ENCODE results near the gene HSPA4L.

DNA sequence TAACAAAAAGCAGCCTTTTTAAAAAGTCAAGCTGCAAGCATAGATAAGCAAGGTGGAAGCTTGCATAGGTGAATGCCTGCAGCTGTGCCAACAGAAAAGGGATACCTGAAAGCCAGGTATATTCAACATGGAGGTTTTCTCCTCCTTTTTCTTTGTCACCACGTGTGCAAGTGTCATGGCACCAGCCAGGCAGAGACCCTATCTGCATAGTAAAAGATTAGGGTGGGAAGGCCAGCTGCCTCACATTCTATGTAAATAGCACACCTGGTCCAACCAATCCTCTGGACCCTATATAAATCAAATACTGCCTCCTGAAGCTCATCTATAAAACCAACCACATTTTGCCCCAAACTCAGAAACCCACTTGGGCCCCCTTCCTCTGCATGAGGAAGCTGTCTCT is 70.5 kb downstream of the HSPA4L start:
- TF ChIP-seq, protein P1, sequence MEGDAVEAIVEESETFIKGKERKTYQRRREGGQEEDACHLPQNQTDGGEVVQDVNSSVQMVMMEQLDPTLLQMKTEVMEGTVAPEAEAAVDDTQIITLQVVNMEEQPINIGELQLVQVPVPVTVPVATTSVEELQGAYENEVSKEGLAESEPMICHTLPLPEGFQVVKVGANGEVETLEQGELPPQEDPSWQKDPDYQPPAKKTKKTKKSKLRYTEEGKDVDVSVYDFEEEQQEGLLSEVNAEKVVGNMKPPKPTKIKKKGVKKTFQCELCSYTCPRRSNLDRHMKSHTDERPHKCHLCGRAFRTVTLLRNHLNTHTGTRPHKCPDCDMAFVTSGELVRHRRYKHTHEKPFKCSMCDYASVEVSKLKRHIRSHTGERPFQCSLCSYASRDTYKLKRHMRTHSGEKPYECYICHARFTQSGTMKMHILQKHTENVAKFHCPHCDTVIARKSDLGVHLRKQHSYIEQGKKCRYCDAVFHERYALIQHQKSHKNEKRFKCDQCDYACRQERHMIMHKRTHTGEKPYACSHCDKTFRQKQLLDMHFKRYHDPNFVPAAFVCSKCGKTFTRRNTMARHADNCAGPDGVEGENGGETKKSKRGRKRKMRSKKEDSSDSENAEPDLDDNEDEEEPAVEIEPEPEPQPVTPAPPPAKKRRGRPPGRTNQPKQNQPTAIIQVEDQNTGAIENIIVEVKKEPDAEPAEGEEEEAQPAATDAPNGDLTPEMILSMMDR (IDR thresholded peaks at IDR 0.05), result no peak
- TF ChIP-seq GABPB1 (CRISPR knock-in tag; IDR thresholded peaks at IDR 0.05), result no peak
- TF ChIP-seq, protein P2, sequence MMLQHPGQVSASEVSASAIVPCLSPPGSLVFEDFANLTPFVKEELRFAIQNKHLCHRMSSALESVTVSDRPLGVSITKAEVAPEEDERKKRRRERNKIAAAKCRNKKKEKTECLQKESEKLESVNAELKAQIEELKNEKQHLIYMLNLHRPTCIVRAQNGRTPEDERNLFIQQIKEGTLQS (CRISPR knock-in tag; conservative IDR thresholded peaks at IDR 0.05), result no peak
- TF ChIP-seq ZNF232 (CRISPR knock-in tag; IDR thresholded peaks at IDR 0.05), result no peak
- TF ChIP-seq CREB1 (CRISPR knock-in tag; IDR thresholded peaks at IDR 0.05), result no peak
- TF ChIP-seq, protein P3, sequence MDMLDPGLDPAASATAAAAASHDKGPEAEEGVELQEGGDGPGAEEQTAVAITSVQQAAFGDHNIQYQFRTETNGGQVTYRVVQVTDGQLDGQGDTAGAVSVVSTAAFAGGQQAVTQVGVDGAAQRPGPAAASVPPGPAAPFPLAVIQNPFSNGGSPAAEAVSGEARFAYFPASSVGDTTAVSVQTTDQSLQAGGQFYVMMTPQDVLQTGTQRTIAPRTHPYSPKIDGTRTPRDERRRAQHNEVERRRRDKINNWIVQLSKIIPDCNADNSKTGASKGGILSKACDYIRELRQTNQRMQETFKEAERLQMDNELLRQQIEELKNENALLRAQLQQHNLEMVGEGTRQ (CRISPR knock-in tag; IDR thresholded peaks at IDR 0.05), result no peak; the same call in 1 of the 2 replicates
- TF ChIP-seq, protein P4, sequence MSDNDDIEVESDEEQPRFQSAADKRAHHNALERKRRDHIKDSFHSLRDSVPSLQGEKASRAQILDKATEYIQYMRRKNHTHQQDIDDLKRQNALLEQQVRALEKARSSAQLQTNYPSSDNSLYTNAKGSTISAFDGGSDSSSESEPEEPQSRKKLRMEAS (CRISPR knock-in tag; IDR thresholded peaks at IDR 0.05), result peak; percentile 23; the same call in 1 of the 2 replicates
- no peak for TF ChIP-seq CBFB (CRISPR knock-in tag; IDR thresholded peaks at IDR 0.05; ENCODE audit: low read depth)
- TF ChIP-seq, protein P5, sequence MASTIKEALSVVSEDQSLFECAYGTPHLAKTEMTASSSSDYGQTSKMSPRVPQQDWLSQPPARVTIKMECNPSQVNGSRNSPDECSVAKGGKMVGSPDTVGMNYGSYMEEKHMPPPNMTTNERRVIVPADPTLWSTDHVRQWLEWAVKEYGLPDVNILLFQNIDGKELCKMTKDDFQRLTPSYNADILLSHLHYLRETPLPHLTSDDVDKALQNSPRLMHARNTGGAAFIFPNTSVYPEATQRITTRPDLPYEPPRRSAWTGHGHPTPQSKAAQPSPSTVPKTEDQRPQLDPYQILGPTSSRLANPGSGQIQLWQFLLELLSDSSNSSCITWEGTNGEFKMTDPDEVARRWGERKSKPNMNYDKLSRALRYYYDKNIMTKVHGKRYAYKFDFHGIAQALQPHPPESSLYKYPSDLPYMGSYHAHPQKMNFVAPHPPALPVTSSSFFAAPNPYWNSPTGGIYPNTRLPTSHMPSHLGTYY (CRISPR knock-in tag; IDR thresholded peaks at IDR 0.05), result no peak
- TF ChIP-seq ZNF263 (CRISPR knock-in tag; IDR thresholded peaks at IDR 0.05; ENCODE audit: low read depth), result no peak
- TF ChIP-seq, protein P6, sequence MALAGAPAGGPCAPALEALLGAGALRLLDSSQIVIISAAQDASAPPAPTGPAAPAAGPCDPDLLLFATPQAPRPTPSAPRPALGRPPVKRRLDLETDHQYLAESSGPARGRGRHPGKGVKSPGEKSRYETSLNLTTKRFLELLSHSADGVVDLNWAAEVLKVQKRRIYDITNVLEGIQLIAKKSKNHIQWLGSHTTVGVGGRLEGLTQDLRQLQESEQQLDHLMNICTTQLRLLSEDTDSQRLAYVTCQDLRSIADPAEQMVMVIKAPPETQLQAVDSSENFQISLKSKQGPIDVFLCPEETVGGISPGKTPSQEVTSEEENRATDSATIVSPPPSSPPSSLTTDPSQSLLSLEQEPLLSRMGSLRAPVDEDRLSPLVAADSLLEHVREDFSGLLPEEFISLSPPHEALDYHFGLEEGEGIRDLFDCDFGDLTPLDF (CRISPR knock-in tag; IDR thresholded peaks at IDR 0.05), result no peak
